HepG2 (cell line): ENCODE measurements around the gene GJC2. TPM values are rescaled to one million over a fixed set of nuclear protein-coding genes. Genes with fewer than 3 reads are reported as not detected.

Source experiments
- DNMT3B ChIP-seq: conservative IDR thresholded peaks from 2 replicates; pipeline ENCODE4 v1.6.1; 2016; ENCODE audit warnings: missing biosample characterization, control low read depth
- FOXA1 ChIP-seq, 2 experiments: fragments of 450-650 bp in 1 of 2; sonication (generic) in 1 of 2; formaldehyde crosslinking in 1 of 2; IDR thresholded peaks; 2 replicates each; pipeline versions ENCODE4 v1.4.0 to v1.6.1; 2016 to 2020; ENCODE audit warnings: missing genetic modification reagents in 1 of 2
- KLF15 ChIP-seq: sonication (generic); formaldehyde crosslinking; IDR thresholded peaks from 2 replicates; pipeline ENCODE4 v1.8.1; 2023; ENCODE audit warnings: borderline replicate concordance, mild to moderate bottlenecking, inconsistent platforms, missing genetic modification reagents, mixed read lengths
- MED13 ChIP-seq: sonication (generic); formaldehyde crosslinking; IDR thresholded peaks from 2 replicates; pipeline ENCODE4 v1.5.0; 2020; ENCODE audit warnings: missing genetic modification reagents
- NR2F2 ChIP-seq: IDR thresholded peaks from 2 replicates; pipeline ENCODE4 v1.6.1; 2012; ENCODE audit warnings: low read depth, inconsistent platforms, borderline replicate concordance
- SMAD9 ChIP-seq: sonication (generic); formaldehyde crosslinking; IDR thresholded peaks from 2 replicates; pipeline ENCODE4 v1.5.1; 2020; ENCODE audit warnings: mild to moderate bottlenecking, missing genetic modification reagents
- SPEN ChIP-seq: sonication (generic); formaldehyde crosslinking; IDR thresholded peaks from 2 replicates; pipeline ENCODE4 v1.5.1; 2020; ENCODE audit warnings: low read depth, mild to moderate bottlenecking, missing genetic modification reagents
- TBP ChIP-seq: sonication (generic); formaldehyde crosslinking; IDR thresholded peaks from 2 replicates; pipeline ENCODE4 v1.5.0; 2020; ENCODE audit warnings: missing genetic modification reagents
- U2AF2 ChIP-seq: fragments of 200-400 bp; formaldehyde crosslinking; IDR thresholded peaks from 2 replicates; pipeline ENCODE4 v1.6.1; 2017; ENCODE audit warnings: low read depth, mild to moderate bottlenecking, low read length
- ZNF180 ChIP-seq: sonication (generic); formaldehyde crosslinking; IDR thresholded peaks from 2 replicates; pipeline ENCODE4 v1.4.0; 2020; ENCODE audit warnings: low read depth, missing genetic modification reagents, borderline replicate concordance
- ZNF30 ChIP-seq: sonication (generic); formaldehyde crosslinking; IDR thresholded peaks from 2 replicates; pipeline ENCODE4 v1.5.0; 2020; ENCODE audit warnings: mild to moderate bottlenecking, missing genetic modification reagents
- ZNF354B ChIP-seq: sonication (generic); formaldehyde crosslinking; IDR thresholded peaks from 2 replicates; pipeline ENCODE4 v1.8.0; 2022; ENCODE audit warnings: mild to moderate bottlenecking, missing genetic modification reagents
- ZNF501 ChIP-seq: sonication (generic); formaldehyde crosslinking; IDR thresholded peaks from 2 replicates; pipeline ENCODE4 v1.5.1; 2020; ENCODE audit warnings: mild to moderate bottlenecking, moderate library complexity, missing genetic modification reagents
- ZNF503 ChIP-seq: sonication (generic); formaldehyde crosslinking; IDR thresholded peaks from 2 replicates; pipeline ENCODE4 v1.4.0; 2020; ENCODE audit warnings: missing genetic modification reagents
- ZNF570 ChIP-seq: sonication (generic); formaldehyde crosslinking; IDR thresholded peaks from 2 replicates; pipeline ENCODE4 v1.4.0; 2020; ENCODE audit warnings: mild to moderate bottlenecking, missing genetic modification reagents, borderline replicate concordance
- ZNF678 ChIP-seq: sonication (generic); formaldehyde crosslinking; IDR thresholded peaks from 2 replicates; pipeline ENCODE4 v1.4.0; 2020; ENCODE audit warnings: mild to moderate bottlenecking, missing genetic modification reagents
- ZNF687 ChIP-seq: sonication (generic); formaldehyde crosslinking; IDR thresholded peaks from 2 replicates; pipeline ENCODE4 v1.5.1; 2020; ENCODE audit warnings: mild to moderate bottlenecking, missing genetic modification reagents, moderate library complexity
- ZSCAN21 ChIP-seq: sonication (generic); formaldehyde crosslinking; IDR thresholded peaks from 2 replicates; pipeline ENCODE4 v1.8.0; 2022; ENCODE audit warnings: mild to moderate bottlenecking, missing genetic modification reagents, moderate library complexity, borderline replicate concordance
- polyA plus RNA-seq, 8 experiments: library from polyadenylated mRNA; depleted of rRNA in 3 of 8; stranded (reverse) in 7 of 8; unstranded in 1 of 8; fragments of >200 nt; fragmentation: Illumina TruSeq in 4 of 8; extraction: Trizol in 4 of 8; gene quantifications; 2 replicates each; pipeline versions ENCODE4 v1.2.1 to v1.2.3, GENCODE V29; 2011 to 2016; ENCODE audit warnings: low read depth in 4 of 8, missing spikeins in 1 of 8, mixed read lengths in 1 of 8; ENCODE audit not compliant: insufficient read depth in 1 of 8
- total RNA-seq, 5 experiments: library from RNA; depleted of rRNA; stranded (reverse); fragments of >200 nt; fragmentation: Illumina TruSeq; extraction: Trizol; gene quantifications; 2 replicates each; pipeline ENCODE4 v1.2.3, GENCODE V29; 2016; ENCODE audit warnings: low read depth in 1 of 5
- TF ChIP-seq, protein P1 (sequence below): sonication (generic); IDR thresholded peaks from 2 replicates; pipeline ENCODE4 v1.6.1; 2016; ENCODE audit warnings: low read depth, borderline replicate concordance
- TF ChIP-seq, protein P2 (sequence below): sonication (generic); formaldehyde crosslinking; IDR thresholded peaks from 2 replicates; pipeline ENCODE4 v1.4.0; 2020; ENCODE audit warnings: missing genetic modification reagents

GJC2 gene
- total and polyA plus RNA-seq, 2 of the 13 experiments (the other 11 are each of a cell fraction or from before 2014, with no cell fraction given), result 1.6 to 3.8 TPM

DNA sequence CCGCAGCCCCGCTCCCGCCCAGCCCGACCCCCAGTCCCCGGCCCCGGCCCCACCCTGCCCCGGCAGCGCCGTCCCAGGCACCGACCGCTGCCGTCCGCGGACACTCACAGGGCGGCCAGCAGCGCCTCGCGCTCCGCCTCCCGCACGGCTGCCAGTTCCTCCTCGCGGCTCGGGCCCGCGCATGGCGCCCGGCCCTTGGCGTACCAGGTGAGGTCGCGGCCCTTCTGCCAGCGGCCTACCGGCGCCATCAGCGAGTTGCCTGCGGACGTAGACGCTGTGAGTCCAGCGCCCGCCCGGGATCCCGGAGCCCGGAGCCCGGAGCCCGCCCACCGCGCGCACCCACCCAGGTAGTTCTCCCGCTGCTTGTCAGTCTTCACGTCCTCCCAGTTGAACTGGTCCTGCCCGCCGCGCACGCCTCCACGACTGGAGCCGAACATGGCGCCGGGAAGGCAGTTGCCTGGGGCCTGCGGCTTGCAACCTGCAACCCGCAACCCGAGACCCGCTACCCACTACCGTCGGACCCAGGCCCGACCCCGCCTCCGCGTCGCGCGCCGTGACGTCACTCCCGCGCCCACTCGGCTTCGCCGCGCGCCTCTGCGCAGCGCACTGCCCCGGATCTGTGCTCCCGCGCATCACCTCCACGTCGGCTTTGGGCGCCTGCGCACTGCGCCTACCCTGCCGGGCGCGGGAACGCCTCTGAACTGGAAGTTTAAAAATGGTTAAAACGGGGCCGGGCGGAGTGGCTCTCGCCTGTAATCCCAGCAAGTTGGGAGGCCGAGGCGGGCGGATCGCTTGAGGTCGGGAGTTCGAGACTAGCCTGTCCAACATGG is 46.7 kb upstream of the GJC2 start, which contains the start of gene C1orf35 (continued):
- TF ChIP-seq ZNF30 (peak; percentile 84; the same call in 1 of the 2 replicates), ZNF503 (CRISPR knock-in tag) (no peak; the same call in none of the 2 replicates), ZNF501 (peak; percentile 82), ZNF570 (CRISPR knock-in tag) (peak; percentile 87; the same call in 1 of the 2 replicates), MED13 (peak; percentile 39; the same call in 1 of the 2 replicates), ZNF354B (CRISPR knock-in tag) (no peak), ZNF678 (CRISPR knock-in tag) (peak; percentile 89), DNMT3B (CRISPR knock-in tag) (0 out of 2 replicates have a peak, but pooled peaks have one; percentile 27), KLF15 (CRISPR knock-in tag) (peak; percentile 18; the same call in 1 of the 2 replicates), FOXA1 (IDR thresholded peaks at IDR 0.05) (no peak), FOXA1 (CRISPR knock-in tag; IDR thresholded peaks at IDR 0.05) (peak; percentile 24; the same call in 1 of the 2 replicates), U2AF2 (no peak), ZNF687 (CRISPR knock-in tag) (peak; percentile 97), NR2F2 (no peak), ZNF180 (CRISPR knock-in tag) (no peak), SPEN (peak; percentile 99), SMAD9 (CRISPR knock-in tag) (no peak), TBP (CRISPR knock-in tag) (no peak), ZSCAN21 (CRISPR knock-in tag) (peak; percentile 93)
- TF ChIP-seq, protein P1, sequence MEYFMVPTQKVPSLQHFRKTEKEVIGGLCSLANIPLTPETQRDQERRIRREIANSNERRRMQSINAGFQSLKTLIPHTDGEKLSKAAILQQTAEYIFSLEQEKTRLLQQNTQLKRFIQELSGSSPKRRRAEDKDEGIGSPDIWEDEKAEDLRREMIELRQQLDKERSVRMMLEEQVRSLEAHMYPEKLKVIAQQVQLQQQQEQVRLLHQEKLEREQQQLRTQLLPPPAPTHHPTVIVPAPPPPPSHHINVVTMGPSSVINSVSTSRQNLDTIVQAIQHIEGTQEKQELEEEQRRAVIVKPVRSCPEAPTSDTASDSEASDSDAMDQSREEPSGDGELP, result no peak
- TF ChIP-seq, protein P2, sequence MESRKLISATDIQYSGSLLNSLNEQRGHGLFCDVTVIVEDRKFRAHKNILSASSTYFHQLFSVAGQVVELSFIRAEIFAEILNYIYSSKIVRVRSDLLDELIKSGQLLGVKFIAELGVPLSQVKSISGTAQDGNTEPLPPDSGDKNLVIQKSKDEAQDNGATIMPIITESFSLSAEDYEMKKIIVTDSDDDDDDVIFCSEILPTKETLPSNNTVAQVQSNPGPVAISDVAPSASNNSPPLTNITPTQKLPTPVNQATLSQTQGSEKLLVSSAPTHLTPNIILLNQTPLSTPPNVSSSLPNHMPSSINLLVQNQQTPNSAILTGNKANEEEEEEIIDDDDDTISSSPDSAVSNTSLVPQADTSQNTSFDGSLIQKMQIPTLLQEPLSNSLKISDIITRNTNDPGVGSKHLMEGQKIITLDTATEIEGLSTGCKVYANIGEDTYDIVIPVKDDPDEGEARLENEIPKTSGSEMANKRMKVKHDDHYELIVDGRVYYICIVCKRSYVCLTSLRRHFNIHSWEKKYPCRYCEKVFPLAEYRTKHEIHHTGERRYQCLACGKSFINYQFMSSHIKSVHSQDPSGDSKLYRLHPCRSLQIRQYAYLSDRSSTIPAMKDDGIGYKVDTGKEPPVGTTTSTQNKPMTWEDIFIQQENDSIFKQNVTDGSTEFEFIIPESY (CRISPR knock-in tag), result peak; percentile 45
